GM21619 (cell line): ENCODE data around the gene BSND.
"Not testable (repeated sequence)": the region's sequence is repeated elsewhere in the genome, so short reads cannot be mapped to it uniquely, and the experiment has no call there.

Source experiments
- ATAC-seq: cut with Tn5 transposase; IDR thresholded peaks from one replicate; pipeline ENCODE4 v1.9.1; 2021; ENCODE audit not compliant: unreplicated experiment

The BSND gene

DNA sequence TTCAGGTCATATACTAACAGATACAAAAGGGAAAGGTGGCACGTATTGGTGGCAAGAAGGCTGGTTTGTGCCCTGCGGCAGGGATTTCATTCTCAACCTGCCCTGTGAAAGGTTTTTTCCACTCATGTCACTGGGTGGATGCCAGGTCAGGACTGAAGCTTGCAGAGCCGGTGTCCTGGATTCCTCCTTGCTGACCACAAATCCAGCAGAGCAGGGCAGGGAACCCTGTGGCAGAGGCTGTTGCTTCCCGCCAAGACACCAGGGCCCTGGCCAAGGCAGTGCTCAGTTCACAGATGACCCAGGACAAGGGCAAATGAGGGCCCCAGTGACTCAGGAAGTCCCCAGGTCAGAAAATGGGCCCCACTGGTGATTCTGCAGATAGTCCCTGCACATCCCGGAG is 16.4 kb downstream of the BSND start:
- no peak for ATAC-seq

DNA sequence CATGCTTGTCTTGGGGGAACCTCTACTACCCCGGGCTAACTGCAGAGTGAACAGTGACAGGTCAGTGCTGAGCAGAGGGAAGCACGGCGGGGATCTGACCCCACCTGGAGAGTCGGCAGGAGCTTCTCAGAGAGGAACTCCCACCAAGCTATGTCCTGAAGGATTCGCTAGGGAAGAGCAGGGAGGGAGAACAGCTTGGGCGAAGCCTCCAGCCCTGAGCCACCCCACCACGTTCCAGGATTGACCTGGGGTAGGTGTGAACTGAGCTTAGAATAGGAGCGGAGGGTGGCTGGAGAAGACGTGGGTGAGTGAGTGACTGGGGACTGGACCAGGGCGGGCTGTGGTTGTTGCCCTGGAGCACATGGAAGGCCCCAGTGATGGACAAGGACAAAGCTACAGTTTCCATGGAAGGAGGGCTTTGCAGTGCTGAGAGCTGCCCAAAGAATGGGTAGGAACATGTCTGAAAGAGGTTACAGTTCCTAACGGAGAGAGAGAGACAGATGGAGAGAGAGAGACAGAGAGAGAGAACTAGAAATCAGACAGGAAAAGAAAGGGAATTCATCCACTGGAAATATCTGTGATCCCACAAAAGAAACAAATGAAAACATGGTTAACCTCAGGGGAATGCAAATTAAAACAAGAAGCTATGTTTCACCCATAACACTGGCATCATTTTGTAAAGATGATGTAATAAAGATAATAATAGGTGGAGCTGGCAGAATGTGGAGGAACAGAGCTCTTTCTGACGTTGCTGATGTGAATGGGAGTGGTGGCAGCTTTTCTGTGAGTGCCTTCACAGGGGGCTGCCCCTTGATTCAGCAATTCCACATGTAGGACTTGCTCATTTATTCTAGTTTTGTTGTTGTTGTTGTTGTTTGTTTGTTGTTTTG is 17.2 kb downstream of the BSND start:
- no peak for ATAC-seq

DNA sequence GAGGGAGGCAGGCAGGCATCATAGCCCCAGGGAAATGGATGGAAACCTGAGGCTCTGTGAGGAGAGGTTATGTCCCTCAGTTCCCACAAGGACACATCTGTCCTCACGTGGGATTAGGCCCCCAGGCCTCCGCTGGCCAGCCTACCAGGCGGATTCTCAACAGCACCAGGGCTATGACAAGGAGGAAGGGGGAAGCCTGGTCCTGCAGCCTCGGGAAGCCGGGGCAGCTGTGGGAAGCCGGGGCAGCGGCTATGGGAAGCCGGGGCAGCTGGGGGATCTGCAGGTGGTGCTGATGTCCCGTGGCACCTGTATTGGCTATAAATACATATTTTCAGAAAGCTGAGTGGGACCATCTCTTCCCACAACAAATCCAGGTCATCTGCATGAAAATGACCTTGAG is 19.7 kb downstream of the BSND start:
- no peak for ATAC-seq

DNA sequence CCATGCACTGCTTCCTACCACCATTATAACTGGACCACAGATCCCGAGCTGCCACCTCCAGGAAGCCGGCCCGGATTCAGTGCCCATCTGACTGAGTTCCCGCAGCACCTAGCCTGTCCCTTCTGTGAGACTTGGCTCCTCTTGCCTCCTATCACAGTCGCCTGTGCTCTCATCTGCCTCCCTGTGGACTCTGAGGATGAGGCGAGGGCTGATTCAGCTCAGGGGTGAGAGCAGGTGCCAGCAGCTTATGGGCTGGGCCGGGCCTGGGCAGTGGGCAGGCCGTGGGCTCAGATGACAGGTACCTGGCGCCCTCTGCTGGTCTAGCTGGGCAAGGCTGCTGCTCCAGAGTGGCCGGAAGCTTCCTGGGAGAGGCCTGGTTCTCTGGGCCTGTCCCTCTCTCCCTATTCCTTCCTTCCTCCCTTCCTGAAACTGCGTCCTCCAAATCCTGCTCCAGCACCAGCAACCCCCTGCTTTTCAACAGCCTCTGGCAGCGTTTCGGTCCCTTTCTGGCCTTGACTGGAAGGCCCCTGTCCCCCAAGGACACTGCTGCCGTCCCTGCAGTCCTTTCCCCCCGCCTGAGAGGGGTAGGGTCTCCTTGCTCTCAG is 23.3 kb downstream of the BSND start:
- peak; percentile 89 for ATAC-seq

GRCh38 chr1:55024163-55024562 is 25.4 kb downstream of the BSND start:
- not testable (repeated sequence) for ATAC-seq

DNA sequence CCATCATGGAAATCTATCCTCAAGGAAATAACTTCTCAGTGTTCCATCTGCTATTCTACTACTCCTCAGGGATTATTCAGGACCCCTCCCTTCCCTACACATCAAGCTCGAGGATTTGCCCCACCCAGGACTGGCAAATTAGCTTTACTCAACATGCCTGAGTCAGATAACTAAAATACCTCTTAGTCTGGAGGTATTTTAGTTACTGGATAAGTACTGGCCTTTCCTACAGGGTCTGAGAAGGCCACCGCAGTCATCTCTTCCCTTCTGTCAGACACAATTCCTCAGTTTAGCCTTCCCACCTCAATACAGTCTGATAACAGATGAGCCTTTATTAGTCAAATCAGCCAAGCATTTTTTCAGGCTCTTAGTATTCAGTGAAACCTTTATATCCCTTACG is 27.9 kb downstream of the BSND start:
- not testable (repeated sequence) for ATAC-seq

GRCh38 chr1:55031098-55031497 is 32.4 kb downstream of the BSND start:
- not testable (repeated sequence) for ATAC-seq

GRCh38 chr1:55033265-55033614 is 34.5 kb downstream of the BSND start:
- no peak for ATAC-seq

- ATAC-seq, result no peak
Measured at GRCh38 chr1:55034476-55035133, 35.9 kb downstream of the BSND start.

DNA sequence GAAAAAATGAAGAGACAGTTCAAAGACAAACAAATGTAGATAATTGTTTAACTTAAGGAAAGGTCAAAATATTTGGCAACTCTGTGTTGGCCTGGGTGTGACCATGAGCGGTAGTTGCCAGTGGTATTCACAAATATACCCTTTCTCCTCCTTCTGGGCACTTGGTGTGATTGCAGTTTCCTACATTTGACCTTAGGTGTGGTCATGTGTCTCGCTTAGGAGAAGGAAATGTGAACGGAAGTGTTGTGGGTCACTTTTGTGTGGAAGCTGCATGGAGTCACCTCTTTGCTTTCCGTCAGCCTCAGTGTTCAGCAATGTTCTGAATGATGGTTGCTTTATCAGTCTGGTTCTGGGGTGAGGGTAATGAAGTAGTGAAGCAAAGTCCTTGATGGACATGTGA is 37.2 kb downstream of the BSND start:
- no peak for ATAC-seq

DNA sequence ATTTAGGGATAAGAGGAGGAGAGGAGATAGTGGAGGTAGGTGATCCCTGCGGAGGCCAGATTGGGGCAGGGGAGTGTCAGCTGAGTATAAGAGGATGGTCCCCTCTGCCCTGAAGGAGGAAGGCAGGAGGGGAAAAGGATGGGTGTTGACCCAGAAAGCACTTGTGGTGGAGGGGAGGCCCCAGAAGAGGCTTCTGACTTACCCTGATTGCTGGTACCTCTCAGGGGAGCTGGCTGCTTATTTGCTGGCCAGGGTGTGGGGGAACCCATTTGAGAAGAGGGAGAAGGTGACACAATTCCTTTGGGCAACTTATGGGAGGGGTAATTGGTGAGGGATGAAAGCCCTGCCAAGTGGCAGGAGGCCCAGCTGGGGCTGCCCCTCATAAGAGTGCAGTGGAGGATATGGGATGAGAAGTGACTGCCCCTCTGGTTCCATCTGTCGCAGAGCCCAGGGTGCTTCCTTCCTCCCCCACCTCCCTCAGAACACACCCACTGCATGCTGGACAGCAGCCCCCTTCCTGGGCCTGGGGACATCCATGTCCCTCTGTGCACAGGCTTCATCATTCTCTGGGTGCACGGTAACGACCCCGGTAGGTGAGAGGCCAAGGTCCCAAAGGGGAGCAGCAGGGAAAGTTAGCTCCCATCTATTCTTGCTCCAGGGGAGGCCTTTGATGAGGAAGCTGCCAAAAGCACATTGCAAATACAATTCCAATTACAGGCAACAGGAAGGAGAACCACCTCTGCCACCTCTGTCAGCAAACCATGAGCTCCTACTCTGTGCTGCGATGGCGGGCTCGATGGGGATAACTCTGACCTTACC is 39.2 kb downstream of the BSND start:
- no peak for ATAC-seq

- no peak for ATAC-seq
Measured at GRCh38 chr1:55038552-55038838, 39.8 kb downstream of the BSND start.

- ATAC-seq, result no peak
Measured at GRCh38 chr1:55038974-55039341, 40.2 kb downstream of the BSND start.

- no peak for ATAC-seq
Measured at GRCh38 chr1:55039342-55040082, 40.8 kb downstream of the BSND start, which contains the start of gene PCSK9. TSS of gene PCSK9 (plus strand) at chr1:55039548. CDS start at chr1:55039838, 290 bp downstream.

DNA sequence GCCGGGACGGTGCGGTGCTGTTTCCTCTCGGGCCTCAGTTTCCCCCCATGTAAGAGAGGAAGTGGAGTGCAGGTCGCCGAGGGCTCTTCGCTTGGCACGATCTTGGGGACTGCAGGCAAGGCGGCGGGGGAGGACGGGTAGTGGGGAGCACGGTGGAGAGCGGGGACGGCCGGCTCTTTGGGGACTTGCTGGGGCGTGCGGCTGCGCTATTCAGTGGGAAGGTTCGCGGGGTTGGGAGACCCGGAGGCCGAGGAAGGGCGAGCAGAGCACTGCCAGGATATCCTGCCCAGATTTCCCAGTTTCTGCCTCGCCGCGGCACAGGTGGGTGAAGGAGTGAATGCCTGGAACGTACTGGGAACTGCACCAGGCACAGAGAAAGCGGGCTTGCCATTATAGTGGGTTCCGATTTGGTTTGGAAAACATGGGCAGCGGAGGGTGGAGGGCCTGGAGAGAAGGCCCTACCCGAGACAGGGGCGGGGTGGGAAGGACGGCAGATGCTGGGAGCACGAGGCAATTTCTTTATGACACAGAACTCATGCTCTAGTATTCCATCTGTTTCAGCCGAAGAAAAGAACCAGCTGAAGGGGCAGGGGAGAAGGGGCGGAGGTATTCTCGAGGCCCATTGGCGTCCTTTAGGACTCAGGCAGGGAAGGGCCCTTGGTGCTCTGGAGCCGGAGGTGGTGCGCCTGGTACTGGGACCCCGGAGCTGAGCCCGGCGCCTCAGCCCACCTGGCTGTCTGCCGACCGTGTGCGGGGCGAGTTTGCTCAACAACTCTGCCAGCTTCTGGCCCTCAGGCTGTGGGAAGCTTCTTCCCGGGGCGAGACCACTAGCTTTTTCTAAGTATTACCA is 41.6 kb downstream of the BSND start:
- no peak for ATAC-seq

DNA sequence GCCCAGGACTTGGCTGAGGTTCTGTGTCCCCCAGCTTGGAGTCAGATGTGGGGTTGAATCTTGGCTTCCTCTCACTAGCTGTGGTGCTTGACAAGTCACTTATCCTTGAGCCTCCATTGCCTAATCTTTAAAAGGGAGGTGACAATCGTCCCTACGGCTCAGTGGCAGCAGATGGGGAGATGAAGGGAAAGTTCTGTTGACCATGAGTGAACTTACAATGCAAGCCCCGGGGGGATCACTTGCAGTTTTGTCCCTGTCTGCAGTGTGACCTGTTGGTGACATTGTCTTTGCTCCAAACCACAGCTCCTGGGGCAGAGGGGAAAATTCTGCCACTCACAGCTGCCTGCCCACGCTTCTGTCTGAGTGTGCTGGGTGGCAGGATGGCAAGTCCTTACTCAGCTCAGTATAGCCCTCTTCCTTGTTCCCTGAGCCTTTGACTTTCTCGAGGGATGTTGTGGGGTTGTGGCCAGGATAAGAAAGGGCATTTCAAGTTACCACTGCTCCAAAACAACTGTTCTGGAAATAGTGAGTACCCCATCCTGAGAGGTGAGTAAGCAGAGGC is 42.3 kb downstream of the BSND start:
- no peak for ATAC-seq

DNA sequence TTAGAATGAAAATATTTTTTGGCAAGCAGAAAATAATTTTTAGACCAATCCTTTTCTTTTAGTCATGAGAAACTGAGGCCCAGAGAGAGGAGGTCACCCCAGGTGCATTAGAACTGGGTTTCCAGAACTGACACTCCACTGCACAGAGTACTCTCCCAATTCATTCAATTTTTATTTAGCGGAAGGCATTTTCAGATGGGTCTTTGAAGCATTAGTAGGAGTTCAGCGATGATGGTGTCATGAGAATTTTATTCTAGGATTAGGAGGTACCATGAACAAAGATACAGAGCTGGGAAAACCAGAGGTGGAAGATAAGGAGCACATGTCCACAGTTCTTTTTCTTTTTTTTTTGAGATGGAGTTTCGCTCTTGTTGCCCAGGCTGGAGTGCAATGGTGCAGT is 42.9 kb downstream of the BSND start:
- ATAC-seq, result no peak

DNA sequence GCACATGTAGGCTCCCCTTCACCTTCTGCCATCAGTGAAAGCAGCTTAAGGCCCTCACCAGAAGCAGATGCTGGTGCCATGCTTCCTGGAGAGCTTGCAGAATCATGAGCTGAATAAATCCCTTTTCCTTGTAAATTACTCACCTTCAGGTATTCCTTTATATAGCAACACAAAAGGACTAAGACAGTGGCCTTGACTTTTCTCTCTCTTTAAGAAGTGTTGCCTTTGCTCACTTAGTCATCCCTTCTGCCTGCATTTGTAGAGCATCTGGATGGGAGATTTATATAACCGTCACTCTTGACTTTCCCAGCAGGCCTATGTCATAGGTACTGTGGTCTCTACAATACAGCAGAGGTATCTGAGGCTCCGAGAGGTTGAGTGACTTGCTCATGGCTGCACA is 44.3 kb downstream of the BSND start:
- no peak for ATAC-seq

- ATAC-seq, result no peak
Measured at GRCh38 chr1:55043726-55044125, 45.0 kb downstream of the BSND start.
